ENCODE measurements around the gene ENTPD6. TPM values are rescaled to one million over a fixed set of nuclear protein-coding genes. Genes with fewer than 3 reads are reported as not detected.

ENTPD6 gene
- total and polyA plus RNA-seq, 9 donors, result 34.9 to 73.8 (median 47.1) TPM

- intact Hi-C loops (cut with DNase I), result no loop called here
- 60 to 71% (median 67%) methylated on average over 3 of the region's 3 CpGs for WGBS, 3 donors
- H3K4me3 ChIP-seq, result no peak overlapping the region
- TF ChIP-seq EP300 (IDR thresholded peaks at IDR 0.05) (no peak), POLR2A (IDR thresholded peaks at IDR 0.05) (no peak), CTCF (IDR thresholded peaks at IDR 0.05) (no peak)
- H3K27me3 ChIP-seq, result no peaks in the 10 kb centered on the region
- peaks cover 5% of the 10 kb centered on the region for H3K4me1 ChIP-seq (ENCODE audit: insufficient read depth)
- H3K27ac ChIP-seq, result no peak overlapping the region
- H3K36me3 ChIP-seq, result no peaks in the 10 kb centered on the region
- H3K9me3 ChIP-seq, result no peaks in the 10 kb centered on the region
- DNase-seq, result no peak
These were observed 55.0 kb downstream of the ENTPD6 start for GRCh38 chr20:25250508-25250907.

- Histone ChIP-seq H3K27ac (no peak overlapping the region), H3K27me3 (no peaks in the 10 kb centered on the region), H3K9me3 (no peaks in the 10 kb centered on the region), H3K4me1 (ENCODE audit: insufficient read depth) (peaks cover 5% of the 10 kb centered on the region), H3K36me3 (no peaks in the 10 kb centered on the region), H3K4me3 (no peak overlapping the region)
- 88 to 90% (median 89%) methylated on average over 9 of the region's 9 CpGs for WGBS, 3 donors
- intact Hi-C loops (cut with DNase I), result no loop called here
- DNase-seq, result no peak
- no peak for TF ChIP-seq EP300 (IDR thresholded peaks at IDR 0.05)
- no peak for TF ChIP-seq POLR2A (IDR thresholded peaks at IDR 0.05)
- no peak for TF ChIP-seq CTCF (IDR thresholded peaks at IDR 0.05)
These were observed 55.5 kb downstream of the ENTPD6 start for GRCh38 chr20:25251019-25251418.

- H3K4me3 ChIP-seq, result no peak overlapping the region
- TF ChIP-seq CTCF (IDR thresholded peaks at IDR 0.05) (no peak), POLR2A (IDR thresholded peaks at IDR 0.05) (no peak), EP300 (IDR thresholded peaks at IDR 0.05) (no peak)
- no peak for DNase-seq
- no peaks in the 10 kb centered on the region for H3K27me3 ChIP-seq
- intact Hi-C loops (cut with DNase I), result no loop called here
- no peak overlapping the region for H3K27ac ChIP-seq
- H3K36me3 ChIP-seq, result no peaks in the 10 kb centered on the region
- H3K9me3 ChIP-seq, result no peaks in the 10 kb centered on the region
- WGBS, 3 donors, result 67 to 73% (median 72%) methylated on average over 4 of the region's 4 CpGs
- H3K4me1 ChIP-seq (ENCODE audit: insufficient read depth), result peaks cover 5% of the 10 kb centered on the region
These were observed 56.0 kb downstream of the ENTPD6 start for GRCh38 chr20:25251558-25251957.

DNA sequence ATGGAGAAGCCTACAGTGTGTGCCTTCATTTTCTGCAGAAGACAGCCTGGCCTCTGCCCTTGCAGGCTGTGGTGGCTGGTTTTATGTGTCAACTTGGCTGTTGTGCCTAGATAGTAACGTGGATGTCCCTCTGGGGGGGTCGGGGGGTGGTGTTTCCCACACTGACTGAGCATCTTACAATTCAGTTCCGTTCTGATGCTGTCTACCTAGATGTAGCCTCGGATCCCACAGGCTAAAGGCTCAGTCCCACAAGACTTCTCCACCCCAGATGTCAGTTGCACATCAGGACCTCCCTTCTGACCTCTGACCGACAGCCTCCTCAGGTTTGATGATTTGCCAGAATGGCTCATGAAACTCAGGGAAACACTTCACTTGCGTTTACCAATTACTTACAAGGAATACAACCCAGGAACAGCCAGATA, 56.7 kb downstream of the ENTPD6 start:
- TF ChIP-seq EP300 (IDR thresholded peaks at IDR 0.05) (no peak), POLR2A (IDR thresholded peaks at IDR 0.05) (no peak), CTCF (IDR thresholded peaks at IDR 0.05) (no peak)
- Histone ChIP-seq H3K4me3 (no peak overlapping the region), H3K36me3 (no peaks in the 10 kb centered on the region), H3K4me1 (ENCODE audit: insufficient read depth) (peaks cover 4% of the 10 kb centered on the region), H3K27me3 (no peaks in the 10 kb centered on the region), H3K9me3 (no peaks in the 10 kb centered on the region), H3K27ac (no peak overlapping the region)
- WGBS, 3 donors, result 78 to 86% (median 83%) methylated on average over 6 of the region's 6 CpGs
- DNase-seq, result no peak
- intact Hi-C loops (cut with DNase I), result no loop called here

Measured in ovary (tissue), 9 donors.